Esophagus muscularis mucosa (tissue), 4 donors: ENCODE results near the gene COX8A.

Experiments used
- EP300 ChIP-seq: sonication (generic); formaldehyde crosslinking; IDR thresholded peaks from one replicate; pipeline ENCODE4 v1.6.1; 2017; ENCODE audit warnings: antibody characterized with exemption
- POLR2A ChIP-seq: fragments of 450-650 bp; IDR thresholded peaks from one replicate; pipeline ENCODE4 v1.6.1; 2017; ENCODE audit warnings: antibody characterized with exemption, moderate library complexity, mild to moderate bottlenecking, low read depth
- POLR2AphosphoS5 ChIP-seq, 2 donors: sonication (generic); formaldehyde crosslinking; IDR thresholded peaks; one replicate each; pipeline ENCODE4 v1.6.1; 2017; ENCODE audit warnings: antibody characterized with exemption in 2 of 2
- TF ChIP-seq, protein P1 (sequence below), 3 experiments: fragments of 200-600 bp in 2 of 3; fragments of 450-650 bp in 1 of 3; sonication (generic) in 2 of 3; IDR thresholded peaks; one replicate each; pipeline ENCODE4 v1.5.1; 2017 to 2019; ENCODE audit warnings: antibody characterized with exemption in 3 of 3, mild to moderate bottlenecking in 2 of 3, moderate library complexity in 1 of 3

DNA sequence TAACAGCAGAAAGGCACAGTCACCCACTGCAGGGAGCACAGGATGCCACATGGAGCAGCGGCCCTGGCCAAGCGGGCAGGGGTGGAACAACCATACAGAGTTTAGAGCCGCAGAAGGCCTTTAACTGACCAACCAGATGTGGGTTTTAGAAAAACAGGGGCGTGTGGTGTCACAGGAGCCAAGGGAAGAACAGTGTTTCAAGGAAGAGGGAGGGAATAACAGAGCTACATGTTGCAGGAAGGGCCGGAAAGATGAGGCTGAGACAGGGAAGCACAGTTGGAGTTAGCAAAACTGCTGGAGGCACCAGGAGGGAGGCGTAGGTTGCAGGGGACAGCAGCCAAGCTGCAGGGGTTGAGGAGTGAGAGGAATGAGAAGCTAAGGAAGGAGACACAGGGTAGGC is 43.4 kb upstream of the COX8A start:
- TF ChIP-seq, protein P1, sequence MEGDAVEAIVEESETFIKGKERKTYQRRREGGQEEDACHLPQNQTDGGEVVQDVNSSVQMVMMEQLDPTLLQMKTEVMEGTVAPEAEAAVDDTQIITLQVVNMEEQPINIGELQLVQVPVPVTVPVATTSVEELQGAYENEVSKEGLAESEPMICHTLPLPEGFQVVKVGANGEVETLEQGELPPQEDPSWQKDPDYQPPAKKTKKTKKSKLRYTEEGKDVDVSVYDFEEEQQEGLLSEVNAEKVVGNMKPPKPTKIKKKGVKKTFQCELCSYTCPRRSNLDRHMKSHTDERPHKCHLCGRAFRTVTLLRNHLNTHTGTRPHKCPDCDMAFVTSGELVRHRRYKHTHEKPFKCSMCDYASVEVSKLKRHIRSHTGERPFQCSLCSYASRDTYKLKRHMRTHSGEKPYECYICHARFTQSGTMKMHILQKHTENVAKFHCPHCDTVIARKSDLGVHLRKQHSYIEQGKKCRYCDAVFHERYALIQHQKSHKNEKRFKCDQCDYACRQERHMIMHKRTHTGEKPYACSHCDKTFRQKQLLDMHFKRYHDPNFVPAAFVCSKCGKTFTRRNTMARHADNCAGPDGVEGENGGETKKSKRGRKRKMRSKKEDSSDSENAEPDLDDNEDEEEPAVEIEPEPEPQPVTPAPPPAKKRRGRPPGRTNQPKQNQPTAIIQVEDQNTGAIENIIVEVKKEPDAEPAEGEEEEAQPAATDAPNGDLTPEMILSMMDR (IDR thresholded peaks at IDR 0.05) = no peak
- TF ChIP-seq POLR2AphosphoS5 (IDR thresholded peaks at IDR 0.05) (no peak), EP300 (no peak), POLR2A (no peak)
